Measurements from ENCODE around the gene EMP3. TPM values are rescaled to one million over a fixed set of nuclear protein-coding genes. Genes with fewer than 3 reads are reported as not detected.

The EMP3 gene
- total RNA-seq, 4 donors from 2014 or later: 36.3 to 74.2 (median 56.5) TPM

DNA sequence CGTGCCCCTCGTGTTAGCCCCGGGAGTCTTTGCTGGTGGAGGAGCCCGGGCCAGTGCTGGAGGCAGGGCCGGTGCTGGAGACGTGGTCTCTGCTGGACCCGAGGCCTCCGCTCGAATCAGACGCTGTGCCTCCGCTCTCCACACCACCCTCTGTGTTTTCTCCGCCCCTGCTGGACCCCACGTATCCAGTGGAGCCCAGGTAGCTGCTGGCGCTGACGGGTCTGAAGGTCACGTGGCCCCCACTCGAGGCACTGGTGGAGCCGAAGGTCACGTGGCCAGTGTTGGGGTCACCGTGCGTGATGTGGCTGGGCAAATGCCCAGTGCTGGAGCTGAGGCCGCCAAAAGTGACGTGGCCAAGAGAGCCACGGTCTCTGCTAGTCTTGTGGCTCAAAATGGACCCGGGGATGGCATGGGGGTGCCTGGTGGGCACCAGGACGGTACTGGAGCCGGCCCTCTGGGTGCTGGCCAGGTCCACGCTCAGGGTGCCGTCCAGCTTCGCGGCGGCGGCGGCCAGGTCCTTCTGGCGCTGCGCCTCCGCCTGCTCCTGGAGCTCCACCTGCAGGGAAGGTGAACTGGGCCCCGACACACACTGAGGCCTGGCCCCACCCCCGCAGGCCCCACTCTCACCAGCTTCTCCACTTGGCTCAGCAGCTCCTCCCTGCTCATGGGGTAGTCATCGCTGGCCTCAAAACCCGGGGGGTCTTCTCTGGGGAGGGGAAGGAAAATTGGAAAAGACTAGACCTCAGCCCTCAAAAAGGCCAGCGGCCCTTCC is 28.2 kb upstream of the EMP3 start:
- no peak for TF ChIP-seq POLR2A (IDR thresholded peaks at IDR 0.05)
- no peak for TF ChIP-seq POLR2AphosphoS5 (IDR thresholded peaks at IDR 0.05)
- TF ChIP-seq, protein P1, sequence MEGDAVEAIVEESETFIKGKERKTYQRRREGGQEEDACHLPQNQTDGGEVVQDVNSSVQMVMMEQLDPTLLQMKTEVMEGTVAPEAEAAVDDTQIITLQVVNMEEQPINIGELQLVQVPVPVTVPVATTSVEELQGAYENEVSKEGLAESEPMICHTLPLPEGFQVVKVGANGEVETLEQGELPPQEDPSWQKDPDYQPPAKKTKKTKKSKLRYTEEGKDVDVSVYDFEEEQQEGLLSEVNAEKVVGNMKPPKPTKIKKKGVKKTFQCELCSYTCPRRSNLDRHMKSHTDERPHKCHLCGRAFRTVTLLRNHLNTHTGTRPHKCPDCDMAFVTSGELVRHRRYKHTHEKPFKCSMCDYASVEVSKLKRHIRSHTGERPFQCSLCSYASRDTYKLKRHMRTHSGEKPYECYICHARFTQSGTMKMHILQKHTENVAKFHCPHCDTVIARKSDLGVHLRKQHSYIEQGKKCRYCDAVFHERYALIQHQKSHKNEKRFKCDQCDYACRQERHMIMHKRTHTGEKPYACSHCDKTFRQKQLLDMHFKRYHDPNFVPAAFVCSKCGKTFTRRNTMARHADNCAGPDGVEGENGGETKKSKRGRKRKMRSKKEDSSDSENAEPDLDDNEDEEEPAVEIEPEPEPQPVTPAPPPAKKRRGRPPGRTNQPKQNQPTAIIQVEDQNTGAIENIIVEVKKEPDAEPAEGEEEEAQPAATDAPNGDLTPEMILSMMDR (IDR thresholded peaks at IDR 0.05): no peak
- TF ChIP-seq EP300 (IDR thresholded peaks at IDR 0.05): no peak
- no peak for ATAC-seq
- H3K27me3 ChIP-seq: peaks cover 21% of the 10 kb centered on the region
- no peaks in the 10 kb centered on the region for H3K36me3 ChIP-seq
- no peak overlapping the region for H3K27ac ChIP-seq
- H3K4me3 ChIP-seq: no peak overlapping the region
- H3K4me1 ChIP-seq: no peaks in the 10 kb centered on the region
- 91% methylated on average over 16 of the region's 42 CpGs; no CpG with 5 or more reads in 1 of the 2 donors for WGBS, 2 donors (ENCODE audit: low coverage in 1 of 2)
- H3K9me3 ChIP-seq: no peaks in the 10 kb centered on the region

DNA sequence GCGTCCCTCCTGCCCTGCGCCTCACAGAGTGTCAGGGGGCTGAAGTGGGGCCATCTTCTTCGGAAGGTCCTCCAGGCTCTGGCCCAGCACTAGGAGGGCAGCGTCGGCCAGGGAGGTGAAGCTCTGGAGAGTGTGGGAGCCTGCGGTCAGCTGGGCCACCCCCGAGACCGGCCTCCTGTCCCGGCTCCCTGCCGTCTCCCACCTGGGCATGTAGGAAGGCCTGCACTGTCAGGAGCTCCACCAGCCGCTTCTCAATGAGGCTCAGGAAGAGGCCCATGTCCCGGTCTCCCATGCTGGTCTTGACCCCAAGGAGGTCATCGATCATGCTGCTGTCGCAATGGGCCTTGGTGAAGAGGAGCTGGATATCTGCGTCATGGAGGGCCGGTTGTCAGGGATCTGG is 27.4 kb upstream of the EMP3 start:
- Histone ChIP-seq H3K4me3 (no peak overlapping the region), H3K9me3 (no peaks in the 10 kb centered on the region), H3K27me3 (peaks cover 21% of the 10 kb centered on the region), H3K27ac (no peak overlapping the region), H3K4me1 (no peaks in the 10 kb centered on the region), H3K36me3 (no peaks in the 10 kb centered on the region)
- TF ChIP-seq, protein P1 (IDR thresholded peaks at IDR 0.05): no peak
- TF ChIP-seq POLR2AphosphoS5 (IDR thresholded peaks at IDR 0.05) (no peak), EP300 (IDR thresholded peaks at IDR 0.05) (no peak), POLR2A (IDR thresholded peaks at IDR 0.05) (no peak)
- ATAC-seq: no peak
- no CpG with 5 or more reads among the region's 16 CpGs for WGBS, 2 donors (ENCODE audit: low coverage in 1 of 2)

DNA sequence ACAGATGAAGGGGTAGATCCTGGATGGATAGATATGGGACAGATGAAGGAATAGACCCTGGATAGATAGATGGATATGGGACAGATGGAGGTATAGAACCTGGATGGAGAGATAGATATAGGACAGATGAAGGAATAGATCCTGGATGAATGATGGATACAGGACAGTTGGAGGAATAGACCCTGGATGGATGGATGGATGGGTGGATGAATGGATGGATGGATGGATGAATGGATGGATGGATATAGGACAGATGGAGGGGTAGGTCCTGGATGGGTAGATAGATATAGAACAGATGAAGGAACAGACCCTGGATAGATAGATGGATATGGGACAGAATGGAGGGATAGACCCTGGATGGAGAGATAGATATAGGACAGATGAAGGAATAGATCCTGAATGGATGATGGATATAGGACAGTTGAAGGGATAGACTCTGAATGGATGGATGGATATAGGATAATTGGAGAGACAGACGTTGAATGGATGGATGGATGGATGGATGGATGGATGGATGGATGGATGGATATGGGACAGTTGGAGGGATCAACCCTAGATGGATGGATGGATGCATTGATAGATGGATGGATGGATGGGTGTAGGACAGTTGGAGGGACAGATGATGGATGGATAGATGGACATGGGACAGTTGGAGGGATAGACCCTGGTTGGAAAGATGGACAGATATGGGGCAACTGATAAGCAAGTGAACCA is 23.3 kb upstream of the EMP3 start:
- no peaks in the 10 kb centered on the region for H3K9me3 ChIP-seq
- no peak for ATAC-seq
- H3K4me1 ChIP-seq: no peaks in the 10 kb centered on the region
- WGBS, 2 donors (ENCODE audit: low coverage in 1 of 2): 88 to 100% methylated on average over 1 of the region's 1 CpG
- no peak for TF ChIP-seq POLR2A (IDR thresholded peaks at IDR 0.05)
- no peak for TF ChIP-seq EP300 (IDR thresholded peaks at IDR 0.05)
- TF ChIP-seq POLR2AphosphoS5 (IDR thresholded peaks at IDR 0.05): no peak
- TF ChIP-seq, protein P1 (IDR thresholded peaks at IDR 0.05): no peak
- no peak overlapping the region for H3K4me3 ChIP-seq
- H3K27me3 ChIP-seq: no peaks in the 10 kb centered on the region
- no peak overlapping the region for H3K27ac ChIP-seq
- H3K36me3 ChIP-seq: no peaks in the 10 kb centered on the region

DNA sequence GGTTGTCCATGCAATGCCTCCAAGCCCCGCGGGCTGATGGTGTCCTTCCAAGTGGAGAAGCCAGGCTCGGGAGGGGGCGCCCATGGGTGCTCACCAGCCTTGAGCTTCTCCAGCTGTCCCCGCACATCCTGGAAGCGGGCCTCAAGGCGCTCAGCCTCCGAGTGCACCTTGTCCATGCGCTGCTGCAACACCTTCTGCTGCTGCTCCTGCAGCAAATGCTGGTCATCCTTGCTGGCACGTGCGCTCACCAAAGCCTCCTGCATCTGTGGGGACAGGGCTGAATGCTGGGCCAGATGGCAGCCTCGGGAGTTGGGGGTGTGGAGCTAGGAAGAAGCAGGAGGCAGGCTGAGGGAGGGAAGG is 22.8 kb upstream of the EMP3 start:
- WGBS, 2 donors (ENCODE audit: low coverage in 1 of 2): 68 to 90% methylated on average over 4 to 11 of the region's 12 CpGs
- Histone ChIP-seq H3K4me1 (no peaks in the 10 kb centered on the region), H3K36me3 (no peaks in the 10 kb centered on the region), H3K9me3 (no peaks in the 10 kb centered on the region), H3K27me3 (no peaks in the 10 kb centered on the region), H3K4me3 (no peak overlapping the region), H3K27ac (no peak overlapping the region)
- ATAC-seq: no peak
- TF ChIP-seq EP300 (IDR thresholded peaks at IDR 0.05): no peak
- TF ChIP-seq POLR2AphosphoS5 (IDR thresholded peaks at IDR 0.05): no peak
- TF ChIP-seq POLR2A (IDR thresholded peaks at IDR 0.05): no peak

DNA sequence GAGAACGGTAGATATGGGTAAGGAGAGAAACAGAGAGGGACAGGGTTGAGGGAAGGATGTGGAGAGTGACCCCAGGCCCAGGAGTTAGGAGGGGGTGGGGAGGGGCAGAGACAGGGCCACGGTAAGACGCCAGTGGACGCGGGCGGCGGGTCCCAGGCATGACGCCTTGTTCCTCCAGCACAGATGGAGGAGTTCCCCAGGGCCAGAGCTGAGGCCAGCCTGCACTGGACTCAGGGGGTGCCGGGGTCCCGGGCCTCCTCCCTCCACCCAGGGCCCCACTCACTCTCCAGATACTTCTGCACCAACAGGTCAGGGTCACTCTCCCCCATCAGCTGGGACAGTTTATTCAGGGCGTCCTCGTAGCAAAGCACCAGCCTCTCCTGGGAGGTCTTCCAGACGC is 22.0 kb upstream of the EMP3 start:
- ATAC-seq: no peak
- H3K4me3 ChIP-seq: no peak overlapping the region
- no peaks in the 10 kb centered on the region for H3K27me3 ChIP-seq
- H3K9me3 ChIP-seq: no peaks in the 10 kb centered on the region
- no peak for TF ChIP-seq POLR2AphosphoS5 (IDR thresholded peaks at IDR 0.05)
- no peak for TF ChIP-seq POLR2A (IDR thresholded peaks at IDR 0.05)
- no peak for TF ChIP-seq EP300 (IDR thresholded peaks at IDR 0.05)
- TF ChIP-seq, protein P1 (IDR thresholded peaks at IDR 0.05): no peak
- H3K4me1 ChIP-seq: no peaks in the 10 kb centered on the region
- 73 to 89% methylated on average over 8 of the region's 13 CpGs for WGBS, 2 donors (ENCODE audit: low coverage in 1 of 2)
- H3K27ac ChIP-seq: no peak overlapping the region
- H3K36me3 ChIP-seq: no peaks in the 10 kb centered on the region

All from gastroesophageal sphincter (tissue), 4 donors.